GM19455 (cell line): ENCODE results near the gene ACOT7.
A peak's percentile ranks its signal among the peaks of the same experiment; 100 is the strongest.

Source experiments
- ATAC-seq: cut with Tn5 transposase; IDR thresholded peaks from one replicate; pipeline ENCODE4 v1.9.1; 2021; ENCODE audit not compliant: unreplicated experiment

Gene ACOT7

GRCh38 chr1:6424619-6425593 is 31.3 kb upstream of the ACOT7 start, which contains the start of gene ESPN:
TSS of gene ESPN (plus strand) at chr1:6424776. CDS start at chr1:6424956, 180 bp downstream.
- ATAC-seq: no peak

- no peak for ATAC-seq
Measured at GRCh38 chr1:6424000-6424565, 30.5 kb upstream of the ACOT7 start.

- ATAC-seq: no peak
Measured at GRCh38 chr1:6423321-6423999, 29.9 kb upstream of the ACOT7 start.

- ATAC-seq: no peak
Measured at GRCh38 chr1:6421266-6421665, 27.7 kb upstream of the ACOT7 start.

- no peak for ATAC-seq
Measured at GRCh38 chr1:6420454-6421042, 27.0 kb upstream of the ACOT7 start.

GRCh38 chr1:6419804-6420453 is 26.4 kb upstream of the ACOT7 start, which contains the start of gene HES2:
TSS of gene HES2 (minus strand) at chr1:6419919. CDS start at chr1:6419820, 99 bp downstream.
- no peak for ATAC-seq

GRCh38 chr1:6419397-6419803 is 25.8 kb upstream of the ACOT7 start:
- ATAC-seq: no peak

GRCh38 chr1:6418668-6419396 is 25.3 kb upstream of the ACOT7 start:
- ATAC-seq: no peak

GRCh38 chr1:6417961-6418667 is 24.5 kb upstream of the ACOT7 start:
- no peak for ATAC-seq

GRCh38 chr1:6416906-6417305 is 23.3 kb upstream of the ACOT7 start:
- ATAC-seq: no peak

GRCh38 chr1:6416295-6416656 is 22.7 kb upstream of the ACOT7 start:
- no peak for ATAC-seq

GRCh38 chr1:6414881-6415626 is 21.5 kb upstream of the ACOT7 start:
- no peak for ATAC-seq

- peak; percentile 78 for ATAC-seq
Measured at GRCh38 chr1:6414443-6414844, 20.9 kb upstream of the ACOT7 start.

- ATAC-seq: no peak
Measured at GRCh38 chr1:6412896-6413295, 19.3 kb upstream of the ACOT7 start.

- ATAC-seq: no peak
Measured at GRCh38 chr1:6410248-6410893, 16.8 kb upstream of the ACOT7 start.

- no peak for ATAC-seq
Measured at GRCh38 chr1:6409733-6410132, 16.2 kb upstream of the ACOT7 start.

- ATAC-seq: no peak
Measured at GRCh38 chr1:6409053-6409452, 15.5 kb upstream of the ACOT7 start.

GRCh38 chr1:6408023-6408422 is 14.5 kb upstream of the ACOT7 start:
- ATAC-seq: no peak
